ENCODE measurements around the gene DHRSX.
"Not testable (repeated sequence)": the region's sequence is repeated elsewhere in the genome, so short reads cannot be mapped to it uniquely, and the experiment has no call there.

DHRSX gene

GRCh38 chrX:2272337-2272736 lies 228.4 kb downstream of the DHRSX start:
- no peak for TF ChIP-seq EZH2 (IDR thresholded peaks at IDR 0.05)
- no peak for TF ChIP-seq POLR2AphosphoS5 (IDR thresholded peaks at IDR 0.05; ENCODE audit: borderline replicate concordance, low read depth, low read length)
- TF ChIP-seq FOXP2 (optimal IDR thresholded peaks at IDR 0.05; ENCODE audit: control extremely low read depth, extremely low read length, insufficient read depth): no peak
- Histone ChIP-seq H3K4me3 (no peak overlapping the region), H3K36me3 (ENCODE audit: insufficient read depth, low read length) (no peaks in the 10 kb centered on the region), H3K9me3 (ENCODE audit: low read depth, low read length) (no peaks in the 10 kb centered on the region), H3K9ac (ENCODE audit: insufficient read length) (no peak overlapping the region), H3K27ac (no peak overlapping the region)
- DNase-seq (ENCODE audit: low read depth, low spot score): no peak

- DNase-seq (ENCODE audit: low read depth, low spot score); H3K9ac ChIP-seq (ENCODE audit: insufficient read length); H3K9me3 ChIP-seq (ENCODE audit: low read depth, low read length); H3K4me3 ChIP-seq; H3K27ac ChIP-seq; H3K36me3 ChIP-seq (ENCODE audit: insufficient read depth, low read length): not testable (repeated sequence)
Observed at GRCh38 chrX:2271595-2271994, 229.2 kb downstream of the DHRSX start.

- not testable (repeated sequence) for H3K36me3 ChIP-seq (ENCODE audit: insufficient read depth, low read length); H3K4me3 ChIP-seq; H3K9me3 ChIP-seq (ENCODE audit: low read depth, low read length); H3K9ac ChIP-seq (ENCODE audit: insufficient read length); DNase-seq (ENCODE audit: low read depth, low spot score); H3K27ac ChIP-seq
Observed at GRCh38 chrX:2270783-2271182, 230.0 kb downstream of the DHRSX start.

- no peak for TF ChIP-seq EZH2 (IDR thresholded peaks at IDR 0.05)
- TF ChIP-seq FOXP2 (optimal IDR thresholded peaks at IDR 0.05; ENCODE audit: control extremely low read depth, extremely low read length, insufficient read depth): no peak
- TF ChIP-seq POLR2AphosphoS5 (IDR thresholded peaks at IDR 0.05; ENCODE audit: borderline replicate concordance, low read depth, low read length): no peak
- no peaks in the 10 kb centered on the region for H3K36me3 ChIP-seq (ENCODE audit: insufficient read depth, low read length)
- H3K9ac ChIP-seq (ENCODE audit: insufficient read length): no peak overlapping the region
- no peaks in the 10 kb centered on the region for H3K9me3 ChIP-seq (ENCODE audit: low read depth, low read length)
- H3K27ac ChIP-seq: no peak overlapping the region
- DNase-seq (ENCODE audit: low read depth, low spot score): no peak
- no peak overlapping the region for H3K4me3 ChIP-seq
Observed at GRCh38 chrX:2267890-2268289, 232.9 kb downstream of the DHRSX start.

GRCh38 chrX:2266445-2267349 lies 234.1 kb downstream of the DHRSX start:
- Histone ChIP-seq H3K9ac (ENCODE audit: insufficient read length) (no peak overlapping the region), H3K4me3 (no peak overlapping the region), H3K9me3 (ENCODE audit: low read depth, low read length) (no peaks in the 10 kb centered on the region), H3K36me3 (ENCODE audit: insufficient read depth, low read length) (no peaks in the 10 kb centered on the region), H3K27ac (no peak overlapping the region)
- DNase-seq (ENCODE audit: low read depth, low spot score): no peak
- no peak for TF ChIP-seq EZH2 (IDR thresholded peaks at IDR 0.05)
- no peak for TF ChIP-seq FOXP2 (optimal IDR thresholded peaks at IDR 0.05; ENCODE audit: control extremely low read depth, extremely low read length, insufficient read depth)
- TF ChIP-seq POLR2AphosphoS5 (IDR thresholded peaks at IDR 0.05; ENCODE audit: borderline replicate concordance, low read depth, low read length): no peak

- not testable (repeated sequence) for DNase-seq (ENCODE audit: low read depth, low spot score); H3K9ac ChIP-seq (ENCODE audit: insufficient read length); H3K9me3 ChIP-seq (ENCODE audit: low read depth, low read length); H3K4me3 ChIP-seq; H3K27ac ChIP-seq; H3K36me3 ChIP-seq (ENCODE audit: insufficient read depth, low read length)
Observed at GRCh38 chrX:2265658-2266444, 234.9 kb downstream of the DHRSX start.

- no peak overlapping the region for H3K9ac ChIP-seq (ENCODE audit: insufficient read length)
- H3K4me3 ChIP-seq: no peak overlapping the region
- no peak for DNase-seq (ENCODE audit: low read depth, low spot score)
- TF ChIP-seq EZH2 (IDR thresholded peaks at IDR 0.05): no peak
- no peaks in the 10 kb centered on the region for H3K36me3 ChIP-seq (ENCODE audit: insufficient read depth, low read length)
- H3K27ac ChIP-seq: no peak overlapping the region
- H3K9me3 ChIP-seq (ENCODE audit: low read depth, low read length): no peaks in the 10 kb centered on the region
Observed at GRCh38 chrX:2264179-2265030, 236.4 kb downstream of the DHRSX start.

GRCh38 chrX:2263203-2263602 lies 237.6 kb downstream of the DHRSX start:
- no peaks in the 10 kb centered on the region for H3K36me3 ChIP-seq (ENCODE audit: insufficient read depth, low read length)
- H3K4me3 ChIP-seq: no peak overlapping the region
- H3K9ac ChIP-seq (ENCODE audit: insufficient read length): no peak overlapping the region
- TF ChIP-seq EZH2 (IDR thresholded peaks at IDR 0.05) (no peak), POLR2AphosphoS5 (IDR thresholded peaks at IDR 0.05; ENCODE audit: borderline replicate concordance, low read depth, low read length) (no peak), FOXP2 (optimal IDR thresholded peaks at IDR 0.05; ENCODE audit: control extremely low read depth, extremely low read length, insufficient read depth) (no peak)
- DNase-seq (ENCODE audit: low read depth, low spot score): no peak
- H3K9me3 ChIP-seq (ENCODE audit: low read depth, low read length): no peaks in the 10 kb centered on the region
- no peak overlapping the region for H3K27ac ChIP-seq

Measured in SK-N-MC (cell line).